Occipital lobe (tissue), 2 donors: ENCODE results near the gene RIT1. TPM values are rescaled to one million over a fixed set of nuclear protein-coding genes. Genes with fewer than 3 reads are reported as not detected.

Source experiments
- DNase-seq: peaks from one replicate; lab custom pipeline; 2025; lab: John Stamatoyannopoulos, UW
- total RNA-seq: library from RNA; depleted of rRNA; stranded (reverse); fragments of >200 nt; gene quantifications from one replicate; pipeline ENCODE4 v1.2.3, GENCODE V29; 2014

Gene RIT1
- total RNA-seq, 1 donor from 2014 or later, result 32.0 TPM

GRCh38 chr1:155893389-155894142 is 17.6 kb downstream of the RIT1 start:
- DNase-seq, result no peak

DNA sequence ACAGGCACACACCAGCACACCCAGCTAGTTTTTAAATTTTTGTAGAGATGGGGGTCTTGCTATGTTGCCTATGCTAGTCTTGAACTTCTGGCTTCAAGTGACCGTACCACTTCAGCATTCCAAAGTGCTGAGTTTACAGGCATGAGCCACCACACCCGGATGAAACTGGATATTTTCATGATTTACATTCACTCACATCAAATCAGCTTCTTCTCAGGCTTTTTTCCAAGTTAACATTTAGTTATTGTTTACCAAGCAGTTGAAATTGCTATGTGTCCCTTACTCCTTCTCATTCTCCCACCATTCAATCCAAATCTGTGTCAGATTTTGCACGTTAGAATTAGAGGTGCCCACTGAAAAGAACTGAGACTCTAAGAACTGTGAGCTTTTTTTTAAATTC is 18.4 kb downstream of the RIT1 start:
- DNase-seq, result no peak

DNA sequence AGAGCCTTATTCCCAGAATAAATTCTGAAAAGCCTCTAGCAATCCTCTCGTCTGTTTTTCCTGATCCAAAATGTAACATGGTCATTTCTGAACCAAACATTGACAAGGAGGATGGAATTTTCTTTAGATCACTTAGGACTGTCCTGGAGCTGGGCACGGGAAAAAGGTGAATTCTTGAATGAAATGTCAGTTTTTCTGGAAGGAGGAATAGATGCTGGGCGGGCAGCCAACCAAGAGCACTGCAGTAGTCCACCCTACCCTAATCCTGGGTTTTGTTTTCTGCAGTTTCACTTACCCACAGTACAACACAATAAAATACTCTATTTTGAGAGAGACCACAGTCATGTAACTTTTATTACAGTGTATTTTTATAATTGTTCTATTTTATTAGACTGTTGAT is 20.9 kb downstream of the RIT1 start:
- DNase-seq, result no peak

GRCh38 chr1:155889566-155889965 is 21.6 kb downstream of the RIT1 start:
- no peak for DNase-seq

GRCh38 chr1:155888481-155888880 is 22.7 kb downstream of the RIT1 start:
- DNase-seq, result no peak

DNA sequence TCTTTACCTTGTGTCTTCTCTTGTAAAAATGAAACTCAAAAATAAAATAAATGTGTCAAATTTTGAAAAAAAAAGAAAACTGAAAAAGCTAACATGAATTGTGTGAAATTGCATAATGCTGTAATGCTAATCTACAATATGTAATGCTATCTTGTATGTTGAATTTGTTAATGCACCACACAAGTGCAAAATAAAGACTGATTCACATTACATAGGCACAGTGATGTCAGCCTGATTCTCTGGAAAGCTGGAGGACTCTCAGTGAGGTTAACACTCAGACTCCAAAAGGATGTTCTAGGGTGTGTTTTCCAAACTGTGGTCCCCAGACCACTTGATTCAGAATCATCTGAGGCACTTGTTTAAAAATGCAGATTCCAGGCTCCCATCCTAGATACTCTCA is 26.2 kb downstream of the RIT1 start:
- no peak for DNase-seq

DNA sequence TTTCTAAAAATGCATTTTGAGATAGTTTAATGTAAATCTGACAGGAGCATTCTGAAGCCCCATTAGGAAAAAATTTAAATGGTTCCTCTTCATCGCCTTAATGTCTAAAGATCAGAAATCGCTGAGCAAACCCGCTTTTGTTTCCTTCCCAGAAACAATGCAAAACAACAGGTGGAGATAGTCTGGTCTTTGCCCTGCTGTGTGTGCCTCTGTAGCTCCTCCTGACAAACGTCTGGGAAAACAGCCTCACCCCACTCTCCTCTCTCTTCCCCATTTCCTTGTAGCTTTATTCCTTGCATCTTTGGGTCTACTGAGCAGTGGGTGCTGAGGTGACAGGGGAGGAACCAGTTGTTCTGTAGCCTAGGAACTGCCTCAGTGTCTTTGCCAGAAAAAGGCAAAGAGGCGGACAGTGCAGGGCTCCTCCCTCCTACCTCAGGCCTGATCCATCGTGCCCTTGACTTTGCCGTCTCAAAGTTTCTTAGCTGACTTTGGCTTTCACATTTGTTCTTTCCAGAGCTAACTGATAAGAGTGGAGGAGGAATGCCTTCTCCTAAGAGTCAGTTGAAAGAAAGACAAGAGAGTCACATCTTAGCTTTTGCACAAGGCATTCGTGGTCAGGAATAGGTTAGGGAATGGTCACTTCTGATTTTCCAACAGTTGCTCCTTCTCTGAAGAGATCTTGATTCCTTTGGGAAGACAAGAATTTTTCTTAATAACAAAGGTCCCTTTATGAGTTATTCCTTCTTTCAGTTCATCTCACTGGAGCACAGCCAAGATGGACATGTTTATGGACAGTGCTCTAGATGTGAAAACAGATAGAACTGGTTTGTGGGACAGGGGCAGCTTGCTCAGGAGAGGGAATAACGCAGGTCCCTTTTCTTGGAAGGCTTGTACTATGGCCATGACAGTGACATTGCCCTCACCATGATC is 26.9 kb downstream of the RIT1 start:
- DNase-seq, result no peak

GRCh38 chr1:155882766-155883165 is 28.4 kb downstream of the RIT1 start:
- DNase-seq, result no peak

DNA sequence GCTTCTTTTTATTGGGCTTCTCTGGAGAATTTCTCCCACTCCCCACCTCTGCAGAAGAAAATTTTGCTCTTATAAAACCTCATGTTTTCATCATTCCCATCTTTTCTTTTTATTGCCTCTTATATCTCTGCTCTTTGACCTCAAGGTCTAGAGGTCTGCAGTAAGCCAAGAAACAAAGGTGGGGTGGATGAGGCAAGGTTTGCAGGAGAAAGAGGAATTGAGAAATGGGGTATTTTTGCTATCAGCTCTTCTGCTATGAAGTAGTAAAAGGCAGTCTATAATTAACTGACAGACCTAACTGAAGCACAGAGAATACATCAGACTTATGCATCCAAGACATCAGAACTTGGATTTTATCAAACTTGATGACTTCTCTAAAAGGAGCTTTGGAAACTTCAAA is 28.9 kb downstream of the RIT1 start:
- DNase-seq, result no peak

DNA sequence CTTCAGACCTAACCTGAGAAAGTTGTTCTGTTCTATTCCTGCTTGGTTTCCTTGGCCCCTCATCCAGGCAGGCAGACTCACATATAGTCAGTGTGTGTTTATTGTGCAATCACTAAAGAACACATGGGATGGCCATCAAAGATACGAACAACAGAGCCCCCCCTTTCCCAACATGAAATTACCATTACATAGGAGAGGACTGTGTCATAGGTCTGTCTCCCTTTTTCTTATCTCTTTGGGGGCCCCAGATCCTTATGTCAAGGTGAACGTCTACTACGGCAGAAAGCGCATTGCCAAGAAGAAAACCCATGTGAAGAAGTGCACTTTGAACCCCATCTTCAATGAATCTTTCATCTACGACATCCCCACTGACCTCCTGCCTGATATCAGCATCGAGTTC is 30.2 kb downstream of the RIT1 start:
- no peak for DNase-seq

DNA sequence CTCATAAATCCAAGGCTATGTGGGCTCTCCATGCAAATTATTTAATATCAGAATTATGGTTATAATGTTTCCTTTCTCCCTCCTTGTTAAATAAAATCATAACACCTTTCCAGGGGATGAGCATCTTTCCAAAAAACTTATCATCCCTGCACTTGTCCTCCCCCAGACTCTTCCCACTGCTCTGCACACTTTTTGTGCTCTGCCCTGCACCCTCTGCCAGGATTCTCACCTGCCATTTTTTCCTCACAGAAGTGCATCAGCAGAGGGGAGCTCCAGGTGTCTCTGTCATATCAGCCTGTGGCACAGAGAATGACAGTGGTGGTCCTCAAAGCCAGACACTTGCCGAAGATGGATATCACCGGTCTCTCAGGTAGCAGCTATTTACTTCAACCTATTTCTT is 30.9 kb downstream of the RIT1 start:
- DNase-seq, result no peak

DNA sequence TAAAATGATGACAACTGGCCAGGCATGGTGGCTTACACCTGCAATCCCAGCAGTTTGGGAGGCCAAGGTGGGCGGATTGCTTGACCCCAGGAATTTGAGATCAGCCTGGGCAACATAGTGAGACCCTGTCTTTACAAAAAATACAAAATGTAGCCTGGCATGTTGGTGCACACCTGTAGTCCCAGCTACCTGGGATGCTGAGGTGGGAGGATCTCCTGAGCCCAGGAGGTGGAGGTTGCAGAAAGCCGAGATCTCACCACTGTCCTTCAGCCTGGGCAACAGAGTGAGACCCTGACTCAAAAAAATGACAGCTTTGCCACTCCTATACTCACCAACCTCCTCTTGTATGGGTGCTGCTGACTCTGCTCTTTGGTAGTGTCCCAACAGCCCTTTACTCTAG is 33.2 kb downstream of the RIT1 start:
- no peak for DNase-seq

- peak; percentile 8 for DNase-seq
Measured at GRCh38 chr1:155873860-155874259, 37.3 kb downstream of the RIT1 start.

DNA sequence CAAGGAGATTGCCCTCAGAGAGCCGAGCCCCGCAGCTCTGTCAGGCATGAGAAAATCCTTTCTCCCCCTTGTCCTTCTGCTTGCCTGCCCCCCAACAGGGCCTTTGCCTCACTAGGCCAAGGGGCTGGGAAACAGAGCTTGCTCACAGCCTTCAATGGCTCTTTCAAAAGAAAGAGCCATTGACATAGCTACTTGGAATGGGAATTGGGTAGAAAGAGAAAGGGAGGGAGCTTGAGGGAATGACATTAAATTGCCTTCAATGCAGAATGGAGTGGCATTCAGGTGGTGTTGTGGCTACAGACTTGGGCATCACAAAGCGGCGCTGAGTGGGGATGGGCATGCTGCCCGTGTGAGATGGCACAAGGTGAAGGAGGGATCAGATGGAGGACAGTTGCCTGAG is 38.6 kb downstream of the RIT1 start:
- DNase-seq, result no peak

DNA sequence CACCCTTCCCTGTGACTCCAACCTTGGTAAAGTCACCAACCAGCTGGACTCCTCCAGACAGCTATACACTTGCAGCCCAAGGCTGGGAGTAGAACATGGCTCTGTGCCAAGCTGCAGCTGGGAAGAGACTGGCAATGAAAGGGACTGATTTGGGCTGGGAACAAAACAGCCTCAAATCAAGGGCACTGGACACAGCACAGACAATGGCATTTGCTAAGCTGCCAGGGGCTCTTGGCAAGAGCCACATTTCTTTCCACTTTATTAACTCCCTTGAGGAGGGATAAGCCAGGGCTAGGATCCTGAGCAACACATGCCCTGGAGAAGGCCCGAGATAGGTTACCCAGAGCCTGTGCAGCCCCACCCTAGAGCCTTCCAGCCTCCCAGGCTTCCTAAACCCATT is 39.8 kb downstream of the RIT1 start:
- peak; percentile 90 for DNase-seq

DNA sequence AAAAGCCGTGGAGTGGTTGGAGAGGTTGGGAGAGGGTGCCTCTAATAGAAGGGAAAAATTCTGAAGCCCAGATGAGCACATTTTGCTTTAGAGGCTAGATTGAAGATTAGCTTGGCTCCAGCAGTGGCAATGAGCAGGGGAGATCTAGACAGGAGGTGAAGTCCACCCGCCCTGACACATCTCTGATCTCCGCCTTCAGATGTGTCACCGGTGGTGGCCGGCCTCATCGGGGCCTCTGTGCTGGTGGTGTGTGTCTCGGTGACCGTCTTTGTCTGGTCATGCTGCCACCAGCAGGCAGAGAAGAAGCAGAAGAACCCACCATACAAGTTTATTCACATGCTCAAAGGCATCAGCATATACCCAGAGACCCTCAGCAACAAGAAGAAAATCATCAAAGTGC is 43.4 kb downstream of the RIT1 start:
- no peak for DNase-seq

DNA sequence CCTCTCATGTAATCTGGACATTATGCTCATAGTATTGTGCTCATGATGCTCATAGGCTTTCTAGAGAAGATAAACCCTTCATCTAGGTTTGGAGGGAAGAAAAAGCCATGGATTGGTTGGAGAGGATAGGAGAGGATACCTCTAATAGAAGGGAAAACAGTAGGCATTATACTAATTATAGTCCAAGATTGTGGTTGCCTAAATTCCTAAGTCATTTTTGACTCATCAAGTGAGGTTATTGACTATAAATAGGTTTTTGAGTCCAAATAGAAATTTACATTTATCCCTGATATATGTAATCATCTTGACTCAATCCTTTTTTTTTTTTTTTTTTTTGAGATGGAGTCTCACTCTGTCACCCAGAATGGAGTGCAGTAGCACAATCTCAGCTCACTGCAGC is 46.8 kb downstream of the RIT1 start:
- no peak for DNase-seq

GRCh38 chr1:155861896-155862295 is 49.3 kb downstream of the RIT1 start:
- DNase-seq, result no peak

GRCh38 chr1:155860970-155861510 is 50.1 kb downstream of the RIT1 start:
- no peak for DNase-seq

- peak; percentile 85 for DNase-seq
Measured at GRCh38 chr1:155859881-155860871, 51.0 kb downstream of the RIT1 start.

- peak; percentile 95 for DNase-seq
Measured at GRCh38 chr1:155859234-155859829, 51.8 kb downstream of the RIT1 start, which contains the start of gene SYT11. Gene SYT11 (plus strand): TSS chr1:155859567. CDS start chr1:155859762, 195 bp downstream.
